Activated CD8-positive, alpha-beta memory T cell treated with anti-CD3 and anti-CD28 coated beads for 48 hours (primary cell): ENCODE measurements around the gene ZNF804A.
"Not testable (repeated sequence)": the region's sequence is repeated elsewhere in the genome, so short reads cannot be mapped to it uniquely, and the experiment has no call there.

Experiments
- DNase-seq, 3 experiments: peaks; one replicate each; pipeline ENCODE4 v3.0.0-alpha.2; 2020; ENCODE audit warnings: low read depth in 2 of 3, low spot score in 2 of 3

Gene ZNF804A

GRCh38 chr2:184814421-184814820 lies 216.1 kb downstream of the ZNF804A start:
- DNase-seq, result no peak

- no peak for DNase-seq
These were observed 217.5 kb downstream of the ZNF804A start for GRCh38 chr2:184815824-184816223.

GRCh38 chr2:184824597-184824996 lies 226.3 kb downstream of the ZNF804A start:
- no peak for DNase-seq

GRCh38 chr2:184830531-184830930 lies 232.2 kb downstream of the ZNF804A start:
- no peak for DNase-seq

- DNase-seq, result no peak
These were observed 236.5 kb downstream of the ZNF804A start for GRCh38 chr2:184834699-184835397.

GRCh38 chr2:184835398-184835715 lies 237.0 kb downstream of the ZNF804A start:
- no peak for DNase-seq

GRCh38 chr2:184847331-184847730 lies 249.0 kb downstream of the ZNF804A start:
- no peak for DNase-seq

- DNase-seq, result no peak
These were observed 251.2 kb downstream of the ZNF804A start for GRCh38 chr2:184849516-184849915.

- DNase-seq, result no peak
These were observed 253.2 kb downstream of the ZNF804A start for GRCh38 chr2:184851576-184851975.

GRCh38 chr2:184859187-184859586 lies 260.9 kb downstream of the ZNF804A start:
- no peak for DNase-seq

GRCh38 chr2:184860744-184861143 lies 262.4 kb downstream of the ZNF804A start:
- DNase-seq, result no peak

GRCh38 chr2:184875212-184875611 lies 276.9 kb downstream of the ZNF804A start:
- DNase-seq, result no peak

GRCh38 chr2:184875911-184876310 lies 277.6 kb downstream of the ZNF804A start:
- DNase-seq, result no peak

GRCh38 chr2:184877909-184878308 lies 279.6 kb downstream of the ZNF804A start:
- no peak for DNase-seq

GRCh38 chr2:184879671-184880070 lies 281.3 kb downstream of the ZNF804A start:
- DNase-seq, result no peak

GRCh38 chr2:184886585-184886984 lies 288.3 kb downstream of the ZNF804A start:
- not testable (repeated sequence) for DNase-seq

- DNase-seq, result no peak
These were observed 292.0 kb downstream of the ZNF804A start for GRCh38 chr2:184890311-184890710.

GRCh38 chr2:184904991-184905390 lies 306.7 kb downstream of the ZNF804A start:
- DNase-seq, result no peak

- DNase-seq, result no peak
These were observed 307.8 kb downstream of the ZNF804A start for GRCh38 chr2:184906160-184906559.

GRCh38 chr2:184906709-184907108 lies 308.4 kb downstream of the ZNF804A start:
- DNase-seq, result no peak

GRCh38 chr2:184908966-184909365 lies 310.6 kb downstream of the ZNF804A start:
- DNase-seq, result no peak

GRCh38 chr2:184920451-184920965 lies 322.2 kb downstream of the ZNF804A start:
- DNase-seq, result no peak

GRCh38 chr2:184921676-184922075 lies 323.3 kb downstream of the ZNF804A start:
- DNase-seq, result no peak
